Activated CD8-positive, alpha-beta memory T cell treated with anti-CD3 and anti-CD28 coated beads for 4 hours (primary cell): ENCODE measurements around the gene RASSF6.
"Not testable (repeated sequence)": the region's sequence is repeated elsewhere in the genome, so short reads cannot be mapped to it uniquely, and the experiment has no call there.

Experiments
- DNase-seq, 2 donors: peaks; one replicate each; pipeline ENCODE4 v3.0.0-alpha.2; 2020; ENCODE audit warnings: low read depth in 2 of 2

Gene RASSF6, protein sequence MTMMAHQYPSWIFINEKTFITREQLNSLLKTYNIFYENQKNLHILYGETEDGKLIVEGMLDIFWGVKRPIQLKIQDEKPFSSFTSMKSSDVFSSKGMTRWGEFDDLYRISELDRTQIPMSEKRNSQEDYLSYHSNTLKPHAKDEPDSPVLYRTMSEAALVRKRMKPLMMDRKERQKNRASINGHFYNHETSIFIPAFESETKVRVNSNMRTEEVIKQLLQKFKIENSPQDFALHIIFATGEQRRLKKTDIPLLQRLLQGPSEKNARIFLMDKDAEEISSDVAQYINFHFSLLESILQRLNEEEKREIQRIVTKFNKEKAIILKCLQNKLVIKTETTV

DNA sequence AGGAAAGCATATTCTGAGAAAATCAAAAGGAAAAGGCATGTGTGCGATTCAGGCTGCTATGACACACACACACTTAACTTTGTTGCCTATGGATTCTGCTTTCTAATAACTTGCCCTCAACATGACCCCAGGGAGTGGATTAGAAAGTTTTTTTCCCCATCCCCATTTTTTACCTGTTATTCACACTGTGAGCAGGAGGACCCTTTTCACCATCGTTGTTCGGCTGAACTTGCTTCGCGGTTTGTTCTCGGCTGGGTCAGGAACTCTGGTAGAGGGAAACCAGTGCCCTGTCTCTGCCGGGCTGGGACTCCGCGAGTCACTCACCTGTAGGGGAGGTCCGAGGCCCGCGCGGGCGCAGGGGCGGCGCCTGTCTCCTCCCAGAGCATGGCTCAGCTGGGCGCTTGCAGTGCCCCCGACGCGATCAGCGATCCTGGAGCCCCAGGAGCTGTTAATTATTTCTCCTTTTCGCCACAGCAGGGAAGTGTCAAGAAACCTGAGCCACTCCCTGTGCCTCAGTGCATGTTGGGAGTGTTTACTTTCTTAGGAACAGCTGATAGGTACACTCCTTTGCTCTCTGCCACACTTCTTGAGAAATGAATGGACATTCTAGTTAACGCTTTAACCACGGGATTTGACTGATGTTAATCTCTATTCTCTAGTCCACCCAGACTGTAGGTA, at the start of gene RASSF6:
RASSF6 (minus strand) TSS at position 322 of the 678 bp plus-strand sequence. CDS start 8,641 bp downstream, outside the sequence.
- DNase-seq = no peak

DNA sequence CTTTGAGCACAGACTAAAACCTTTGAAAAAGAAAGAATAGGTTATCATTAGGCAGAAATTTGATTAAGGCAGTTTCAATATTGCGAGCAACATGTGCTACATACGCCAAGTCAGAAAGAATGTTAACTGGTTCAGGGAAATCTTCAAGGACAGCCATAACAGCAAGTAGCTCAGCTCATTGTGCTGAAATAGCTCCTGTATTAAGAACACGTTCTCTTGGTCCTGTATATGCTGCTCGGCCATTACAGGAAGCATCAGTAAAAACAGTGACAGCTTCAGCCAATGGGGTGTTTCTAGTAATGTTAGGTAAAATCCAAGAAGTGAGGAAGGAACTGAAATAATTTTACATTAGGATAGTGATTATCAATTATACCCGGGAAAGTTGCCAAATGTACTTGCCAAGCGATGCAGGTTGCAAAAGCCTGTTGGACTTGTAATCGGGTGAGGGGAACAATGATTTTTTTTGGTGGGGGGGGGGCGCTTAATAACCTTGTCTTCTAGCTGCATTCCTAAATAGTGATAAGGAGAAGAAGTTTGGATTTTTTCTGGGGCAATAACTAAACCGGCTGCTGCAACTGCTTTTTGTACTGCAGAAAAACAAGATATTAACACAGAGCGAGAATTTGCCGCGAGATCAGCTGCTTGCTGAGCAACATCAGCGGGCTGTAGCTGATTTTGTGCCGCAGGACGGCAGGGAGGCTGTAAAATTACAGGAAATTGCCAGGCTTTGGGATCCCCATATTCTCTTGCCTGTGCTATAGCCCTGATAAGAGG, 49.4 kb upstream of the RASSF6 start:
- DNase-seq = no peak

GRCh38 chr4:73668782-73669201, 48.6 kb upstream of the RASSF6 start:
- DNase-seq = no peak

DNA sequence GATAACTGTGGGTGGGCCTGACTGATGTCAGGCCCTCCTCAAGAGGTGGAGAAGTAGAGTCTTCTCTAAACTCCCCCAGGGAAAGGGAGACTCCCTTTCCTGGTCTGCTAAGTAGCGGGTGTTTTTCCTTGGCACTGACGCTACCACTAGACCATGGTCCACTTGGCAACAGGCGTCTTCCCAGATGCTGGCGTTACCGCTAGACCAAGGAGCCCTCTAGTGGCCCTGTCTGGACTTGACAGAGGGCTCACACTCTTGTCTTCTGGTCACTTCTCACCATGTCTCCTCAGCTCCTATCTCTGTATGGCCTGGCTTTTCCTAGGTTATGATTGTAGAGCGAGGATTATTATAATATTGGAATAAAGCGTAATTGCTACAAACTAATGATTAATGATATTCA, 45.7 kb upstream of the RASSF6 start:
- DNase-seq = not testable (repeated sequence)

DNA sequence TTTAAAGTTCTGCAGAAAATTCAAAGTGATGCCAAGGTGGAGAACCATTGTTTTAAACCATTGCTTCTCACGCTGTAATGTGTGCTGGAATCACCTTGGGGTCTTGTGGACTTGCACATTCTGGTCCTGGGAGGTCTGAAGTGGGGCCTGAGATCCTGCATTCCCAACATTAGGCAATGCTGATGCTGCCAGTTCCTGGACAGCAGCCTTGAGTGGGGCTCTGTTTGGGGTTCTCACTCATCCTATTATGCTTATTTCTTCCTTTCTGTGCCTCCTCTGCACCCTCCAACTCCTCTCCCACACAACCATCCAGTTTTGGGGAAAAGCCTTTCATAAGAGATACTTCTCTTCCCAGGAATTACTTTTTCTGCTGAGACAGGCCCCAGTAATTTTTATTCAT, 44.2 kb upstream of the RASSF6 start:
- DNase-seq = no peak

DNA sequence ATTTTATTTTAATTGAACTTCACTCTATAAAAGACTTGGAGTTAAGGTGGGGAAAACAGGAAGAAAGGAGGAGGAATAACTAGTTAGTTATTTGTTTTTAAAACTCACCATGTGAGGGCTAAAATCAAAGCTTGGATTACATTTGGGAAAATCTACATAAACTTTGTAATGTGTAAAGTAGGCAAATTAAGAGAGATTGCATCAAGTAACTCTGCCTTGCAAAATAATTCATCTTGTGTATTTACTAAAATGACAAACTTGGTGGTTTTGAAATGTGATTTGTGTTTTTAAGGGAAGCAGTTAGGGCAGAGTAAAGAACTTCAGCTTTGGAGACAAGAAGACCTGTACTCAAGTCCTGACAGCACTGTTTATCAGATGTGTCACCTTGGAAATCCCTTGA, 43.3 kb upstream of the RASSF6 start:
- no peak for DNase-seq

DNA sequence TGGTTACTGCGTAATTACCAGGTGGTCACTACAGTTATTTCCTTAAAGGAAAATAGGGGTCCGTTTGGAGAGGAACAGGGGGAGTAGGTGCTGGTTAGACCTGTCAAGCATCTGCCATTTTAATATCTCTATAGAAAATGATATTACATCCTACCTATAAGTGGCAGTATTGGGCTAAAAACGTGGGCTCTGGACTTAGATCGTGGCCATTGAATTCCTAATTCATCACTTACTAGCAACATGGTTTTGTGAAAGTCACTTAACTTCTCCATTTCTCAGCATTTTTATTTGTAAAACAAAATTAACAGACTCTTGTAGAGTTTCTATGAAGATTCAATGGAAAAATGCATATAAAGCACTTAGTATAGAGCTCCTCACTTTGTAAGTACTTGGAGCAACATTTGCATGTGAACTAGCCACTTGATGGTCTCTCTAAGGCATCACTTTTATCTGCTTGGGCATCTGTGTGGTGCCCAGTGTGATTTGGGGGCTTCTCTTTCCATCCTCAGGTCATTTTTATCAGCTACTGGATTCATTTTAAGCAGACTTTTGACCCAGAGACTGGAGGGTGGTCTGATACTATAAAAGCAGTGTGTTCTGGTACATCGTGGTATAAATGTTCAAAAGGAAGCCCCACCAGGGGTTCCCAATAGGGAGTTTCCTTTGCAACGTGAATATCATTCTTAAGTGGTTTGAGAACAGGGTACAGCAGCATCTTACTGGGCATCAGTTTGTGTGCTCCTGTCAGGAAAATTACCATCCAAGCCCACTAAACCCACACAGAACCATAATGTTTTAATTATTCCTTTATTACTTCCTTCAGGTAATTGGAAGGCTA, 42.7 kb upstream of the RASSF6 start:
- no peak for DNase-seq

GRCh38 chr4:73661646-73662119, 41.4 kb upstream of the RASSF6 start:
- DNase-seq = no peak

- DNase-seq = no peak
Measured at GRCh38 chr4:73660808-73661207, 40.6 kb upstream of the RASSF6 start.

DNA sequence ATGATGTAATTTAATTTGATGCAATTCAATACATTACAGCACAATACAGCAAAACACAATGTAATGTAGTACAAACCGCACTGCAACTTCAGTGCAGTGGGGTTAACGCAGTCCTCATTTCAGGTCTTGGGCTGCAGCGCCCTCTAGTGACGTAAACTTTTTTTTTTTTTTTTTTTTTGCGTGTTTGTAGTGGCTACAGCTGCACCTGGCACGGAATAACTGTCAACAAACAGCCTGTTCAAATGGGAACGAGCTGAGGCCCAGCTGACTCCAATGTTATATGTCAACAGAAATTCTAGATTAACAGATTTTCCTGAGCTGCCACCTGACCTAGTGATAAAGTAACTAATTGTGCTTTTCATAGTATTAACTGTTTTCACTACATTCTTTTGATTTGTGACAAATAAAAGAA, 33.5 kb upstream of the RASSF6 start:
- no peak for DNase-seq

- no peak for DNase-seq
Measured at GRCh38 chr4:73650250-73650649, 30.0 kb upstream of the RASSF6 start.

DNA sequence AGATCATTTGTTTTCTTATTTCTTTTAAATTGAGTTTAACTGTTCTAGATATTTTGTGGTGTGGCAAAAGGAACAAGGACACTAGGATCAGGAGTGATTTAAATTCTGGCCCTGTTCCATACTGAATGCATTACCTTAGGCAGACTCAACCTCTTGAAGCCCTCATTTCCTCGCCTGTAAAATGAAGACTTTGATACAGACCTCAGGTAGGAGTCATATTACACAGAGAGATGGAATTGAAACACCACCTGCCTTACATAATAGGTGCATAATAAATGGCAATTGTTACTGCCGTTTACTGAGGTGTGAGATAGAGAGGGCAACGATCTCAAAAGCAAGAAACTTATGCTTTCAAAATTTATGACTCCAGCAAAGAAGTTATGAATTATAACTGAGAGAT, 28.2 kb upstream of the RASSF6 start:
- DNase-seq = no peak

- DNase-seq = no peak
Measured at GRCh38 chr4:73646117-73646516, 25.9 kb upstream of the RASSF6 start.

GRCh38 chr4:73631565-73632226, 11.5 kb upstream of the RASSF6 start:
- DNase-seq = no peak

- DNase-seq = not testable (repeated sequence)
Measured at GRCh38 chr4:73628834-73629233, 8.6 kb upstream of the RASSF6 start.

GRCh38 chr4:73621357-73621756, 1.1 kb upstream of the RASSF6 start:
- DNase-seq = no peak

GRCh38 chr4:73619346-73619745, 890 bp downstream of the RASSF6 start:
- no peak for DNase-seq

DNA sequence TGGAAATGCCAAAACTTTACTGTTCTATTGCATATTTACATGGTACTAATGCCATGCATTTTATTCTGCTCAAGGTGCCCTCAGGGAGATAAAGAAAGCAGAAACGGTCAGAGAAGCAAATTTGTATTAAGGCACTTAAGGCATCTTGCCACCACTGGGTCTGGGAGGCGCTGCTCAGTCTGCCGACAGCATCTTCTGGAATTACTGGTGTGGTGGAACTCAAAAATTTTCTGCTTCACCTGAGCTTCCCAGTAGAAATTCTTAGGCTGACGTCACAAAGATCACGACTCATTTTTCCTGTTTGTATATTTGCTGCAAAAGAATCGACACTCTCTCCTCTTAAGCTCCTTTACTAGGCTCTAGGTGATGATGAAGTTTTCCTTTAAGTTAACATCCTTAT, 3.0 kb downstream of the RASSF6 start:
- no peak for DNase-seq

DNA sequence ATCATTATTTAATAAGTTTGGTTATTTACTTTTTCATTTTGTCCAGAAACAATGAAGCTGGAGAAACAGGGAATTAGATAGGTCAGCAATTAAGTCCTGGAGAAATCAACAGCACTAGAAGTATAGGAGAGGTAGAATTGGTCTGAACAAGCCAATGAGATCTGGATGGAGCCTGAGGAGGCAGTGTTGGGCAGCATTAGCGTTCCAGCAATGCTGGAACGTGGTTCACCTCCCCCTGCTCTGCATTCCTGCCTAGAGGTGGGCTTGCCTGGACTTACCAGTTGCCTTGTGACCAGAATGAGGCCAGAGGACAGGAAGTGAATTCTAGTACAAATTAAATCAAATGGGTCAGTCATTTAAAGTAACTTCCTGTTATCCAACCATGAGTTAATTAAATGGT, 4.6 kb downstream of the RASSF6 start:
- no peak for DNase-seq

GRCh38 chr4:73614311-73614867, 5.8 kb downstream of the RASSF6 start:
- DNase-seq = no peak

GRCh38 chr4:73613130-73613529, 7.1 kb downstream of the RASSF6 start:
- no peak for DNase-seq
